BE2C (cell line): Measurements from ENCODE around the gene RAPGEF1.

Source experiments
- DNase-seq: peaks from one replicate; pipeline ENCODE4 v3.0.0-alpha.2; 2020
- H3K27me3 ChIP-seq: fragments of 250-450 bp; sonication (Bioruptor Pico); 2 replicates; pipeline ENCODE4 v1.5.1; 2020; ENCODE audit warnings: mild to moderate bottlenecking
- H3K36me3 ChIP-seq: fragments of 250-450 bp; sonication (Bioruptor Pico); 2 replicates; pipeline ENCODE4 v1.5.1; 2020; ENCODE audit warnings: mild to moderate bottlenecking
- H3K4me1 ChIP-seq: fragments of 250-450 bp; sonication (Bioruptor Pico); 2 replicates; pipeline ENCODE4 v1.5.1; 2020
- H3K4me3 ChIP-seq: 2 replicates; pipeline ENCODE4 v1.5.1; 2011; ENCODE audit warnings: low read depth, low read length
- H3K9me3 ChIP-seq: fragments of 250-450 bp; sonication (Bioruptor Pico); 2 replicates; pipeline ENCODE4 v1.5.1; 2020
- TF ChIP-seq, protein P1 (sequence below): IDR thresholded peaks from 2 replicates; pipeline ENCODE4 v1.5.1; 2012; ENCODE audit warnings: mild to moderate bottlenecking, low read depth, low read length

Gene RAPGEF1

GRCh38 chr9:131635285-131635684 is 104.6 kb downstream of the RAPGEF1 start:
- no peak for DNase-seq
- TF ChIP-seq, protein P1, sequence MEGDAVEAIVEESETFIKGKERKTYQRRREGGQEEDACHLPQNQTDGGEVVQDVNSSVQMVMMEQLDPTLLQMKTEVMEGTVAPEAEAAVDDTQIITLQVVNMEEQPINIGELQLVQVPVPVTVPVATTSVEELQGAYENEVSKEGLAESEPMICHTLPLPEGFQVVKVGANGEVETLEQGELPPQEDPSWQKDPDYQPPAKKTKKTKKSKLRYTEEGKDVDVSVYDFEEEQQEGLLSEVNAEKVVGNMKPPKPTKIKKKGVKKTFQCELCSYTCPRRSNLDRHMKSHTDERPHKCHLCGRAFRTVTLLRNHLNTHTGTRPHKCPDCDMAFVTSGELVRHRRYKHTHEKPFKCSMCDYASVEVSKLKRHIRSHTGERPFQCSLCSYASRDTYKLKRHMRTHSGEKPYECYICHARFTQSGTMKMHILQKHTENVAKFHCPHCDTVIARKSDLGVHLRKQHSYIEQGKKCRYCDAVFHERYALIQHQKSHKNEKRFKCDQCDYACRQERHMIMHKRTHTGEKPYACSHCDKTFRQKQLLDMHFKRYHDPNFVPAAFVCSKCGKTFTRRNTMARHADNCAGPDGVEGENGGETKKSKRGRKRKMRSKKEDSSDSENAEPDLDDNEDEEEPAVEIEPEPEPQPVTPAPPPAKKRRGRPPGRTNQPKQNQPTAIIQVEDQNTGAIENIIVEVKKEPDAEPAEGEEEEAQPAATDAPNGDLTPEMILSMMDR: no peak
- H3K4me3 ChIP-seq: no peak overlapping the region

DNA sequence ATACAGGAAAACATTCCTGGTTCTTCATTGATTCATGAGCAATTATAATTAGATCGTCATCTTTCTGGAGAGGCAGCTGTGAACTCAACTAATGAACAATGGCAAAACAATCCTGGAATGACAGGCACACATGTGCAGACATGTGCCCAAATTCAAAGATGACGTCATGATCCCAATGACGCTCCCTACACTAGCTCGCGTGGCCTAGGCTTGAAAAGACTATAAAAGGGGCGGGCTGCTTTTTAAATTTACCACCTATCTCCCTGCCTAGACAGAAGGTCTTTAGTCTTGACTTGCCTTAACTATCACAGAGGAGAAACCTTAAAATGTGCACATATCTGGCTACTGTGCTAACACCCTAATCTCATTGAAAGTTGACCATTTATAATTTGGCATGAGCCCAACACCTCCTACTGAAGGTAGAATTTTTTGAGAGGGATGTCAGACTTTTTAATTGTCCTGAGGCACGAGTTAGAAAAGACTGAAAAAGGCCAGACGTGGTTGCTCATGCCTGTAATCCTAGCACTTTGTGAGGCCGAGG is 106.3 kb downstream of the RAPGEF1 start:
- DNase-seq: no peak
- H3K4me3 ChIP-seq: no peak overlapping the region
- TF ChIP-seq, protein P1: no peak
- no peaks in the 10 kb centered on the region; the same call in 1 of the 2 replicates for H3K36me3 ChIP-seq
- H3K27me3 ChIP-seq: no peaks in the 10 kb centered on the region
- H3K9me3 ChIP-seq: no peaks in the 10 kb centered on the region
- H3K4me1 ChIP-seq: peaks cover 5% of the 10 kb centered on the region

More at GRCh38 chr9:131635285-131635684, 104.6 kb downstream of the RAPGEF1 start:
- H3K36me3 ChIP-seq: no peaks in the 10 kb centered on the region; the same call in 1 of the 2 replicates
- H3K4me1 ChIP-seq: peaks cover 5% of the 10 kb centered on the region
- no peaks in the 10 kb centered on the region for H3K9me3 ChIP-seq
- no peaks in the 10 kb centered on the region for H3K27me3 ChIP-seq

DNA sequence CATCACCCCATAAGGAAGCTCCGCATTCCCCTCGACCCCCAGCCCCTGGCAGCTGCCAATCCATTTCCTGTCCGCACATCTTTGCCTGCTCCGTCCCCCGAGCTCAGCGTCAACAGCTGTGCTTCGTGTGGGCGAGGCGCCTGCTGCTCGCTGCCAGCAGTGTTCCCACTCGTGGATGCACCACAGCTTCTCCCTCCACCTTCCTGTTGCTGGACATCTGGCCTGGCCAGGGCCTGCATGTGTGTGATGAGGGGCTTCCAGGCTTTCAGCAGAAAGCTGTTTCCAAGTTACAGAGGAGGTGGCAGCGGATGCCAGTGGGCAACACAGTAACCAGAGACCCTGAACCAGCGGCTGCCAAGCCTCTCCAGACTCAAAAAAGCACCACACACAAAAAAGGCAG is 108.6 kb downstream of the RAPGEF1 start:
- Histone ChIP-seq H3K4me1 (peaks cover 6% of the 10 kb centered on the region), H3K4me3 (no peak overlapping the region), H3K27me3 (no peaks in the 10 kb centered on the region), H3K36me3 (no peaks in the 10 kb centered on the region), H3K9me3 (no peaks in the 10 kb centered on the region)
- TF ChIP-seq, protein P1: no peak
- DNase-seq: no peak

GRCh38 chr9:131630205-131630831 is 109.6 kb downstream of the RAPGEF1 start:
- no peaks in the 10 kb centered on the region for H3K36me3 ChIP-seq
- H3K4me3 ChIP-seq: no peak overlapping the region
- TF ChIP-seq, protein P1: no peak

GRCh38 chr9:131629825-131630204 is 110.1 kb downstream of the RAPGEF1 start:
- no peak for DNase-seq
- Histone ChIP-seq H3K4me3 (no peak overlapping the region), H3K9me3 (no peaks in the 10 kb centered on the region), H3K36me3 (no peaks in the 10 kb centered on the region), H3K27me3 (no peaks in the 10 kb centered on the region), H3K4me1 (peaks cover 12% of the 10 kb centered on the region)
- TF ChIP-seq, protein P1: no peak

More at GRCh38 chr9:131630205-131630831, 109.6 kb downstream of the RAPGEF1 start:
- Histone ChIP-seq H3K4me1 (peaks cover 12% of the 10 kb centered on the region), H3K9me3 (no peaks in the 10 kb centered on the region), H3K27me3 (no peaks in the 10 kb centered on the region)
- no peak for DNase-seq

- Histone ChIP-seq H3K36me3 (no peaks in the 10 kb centered on the region), H3K9me3 (no peaks in the 10 kb centered on the region), H3K4me3 (no peak overlapping the region), H3K4me1 (peaks cover 14% of the 10 kb centered on the region), H3K27me3 (no peaks in the 10 kb centered on the region)
- TF ChIP-seq, protein P1: no peak
- DNase-seq: no peak
These were observed 110.7 kb downstream of the RAPGEF1 start for GRCh38 chr9:131629226-131629500.
